Measurements from ENCODE around the gene CYB5R2.

Gene CYB5R2

GRCh38 chr11:7672960-7673723, at the start of gene CYB5R2:
Gene CYB5R2 (minus strand): TSS chr11:7673500. CDS start chr11:7672825, 675 bp downstream.
- no peak for DNase-seq (ENCODE audit: low spot score)
- FAIRE-seq: no peak

- no peak for DNase-seq (ENCODE audit: low spot score)
- FAIRE-seq: no peak
Measured at GRCh38 chr11:7714786-7715185, 41.5 kb upstream of the CYB5R2 start.

GRCh38 chr11:7706377-7706776, 33.1 kb upstream of the CYB5R2 start, which contains the start of gene OVCH2:
Gene OVCH2 (minus strand): TSS chr11:7706477. CDS start chr11:7706394, 83 bp downstream.
- DNase-seq (ENCODE audit: low spot score) (no peak), FAIRE-seq (no peak)

- DNase-seq (ENCODE audit: low spot score) (no peak), FAIRE-seq (no peak)
Measured at GRCh38 chr11:7703740-7704139, 30.4 kb upstream of the CYB5R2 start.

GRCh38 chr11:7696424-7696823, 23.1 kb upstream of the CYB5R2 start:
- FAIRE-seq (no peak), DNase-seq (ENCODE audit: low spot score) (no peak)

GRCh38 chr11:7694235-7694634, 20.9 kb upstream of the CYB5R2 start:
- FAIRE-seq: no peak

GRCh38 chr11:7692426-7692825, 19.1 kb upstream of the CYB5R2 start:
- no peak for FAIRE-seq
- DNase-seq (ENCODE audit: low spot score): no peak

More at GRCh38 chr11:7694235-7694634, 20.9 kb upstream of the CYB5R2 start:
- no peak for DNase-seq (ENCODE audit: low spot score)

- DNase-seq (ENCODE audit: low spot score) (no peak), FAIRE-seq (no peak)
Measured at GRCh38 chr11:7691759-7692350, 18.6 kb upstream of the CYB5R2 start.

- DNase-seq (ENCODE audit: low spot score): no peak
- FAIRE-seq: no peak
Measured at GRCh38 chr11:7690648-7691047, 17.3 kb upstream of the CYB5R2 start.

- FAIRE-seq: no peak
- no peak for DNase-seq (ENCODE audit: low spot score)
Measured at GRCh38 chr11:7689239-7689638, 15.9 kb upstream of the CYB5R2 start.

- FAIRE-seq (no peak), DNase-seq (ENCODE audit: low spot score) (peak; percentile 36)
Measured at GRCh38 chr11:7688238-7688826, 15.0 kb upstream of the CYB5R2 start.

GRCh38 chr11:7687386-7687785, 14.1 kb upstream of the CYB5R2 start:
- no peak for DNase-seq (ENCODE audit: low spot score)
- FAIRE-seq: no peak

- DNase-seq (ENCODE audit: low spot score) (no peak), FAIRE-seq (no peak)
Measured at GRCh38 chr11:7686761-7687160, 13.5 kb upstream of the CYB5R2 start.

GRCh38 chr11:7683571-7683970, 10.3 kb upstream of the CYB5R2 start:
- DNase-seq (ENCODE audit: low spot score): no peak
- no peak for FAIRE-seq

- DNase-seq (ENCODE audit: low spot score) (no peak), FAIRE-seq (no peak)
Measured at GRCh38 chr11:7677796-7678201, 4.5 kb upstream of the CYB5R2 start.

- no peak for FAIRE-seq
Measured at GRCh38 chr11:7677071-7677470, 3.8 kb upstream of the CYB5R2 start.

GRCh38 chr11:7675631-7676030, 2.3 kb upstream of the CYB5R2 start:
- DNase-seq (ENCODE audit: low spot score) (no peak), FAIRE-seq (no peak)

More at GRCh38 chr11:7677071-7677470, 3.8 kb upstream of the CYB5R2 start:
- DNase-seq (ENCODE audit: low spot score): no peak

GRCh38 chr11:7673724-7674434, 579 bp upstream of the CYB5R2 start:
- FAIRE-seq (no peak), DNase-seq (ENCODE audit: low spot score) (no peak)

- DNase-seq (ENCODE audit: low spot score) (no peak), FAIRE-seq (peak; percentile 5)
Measured at GRCh38 chr11:7672276-7672959, 882 bp downstream of the CYB5R2 start.

GRCh38 chr11:7671347-7672215, 1.7 kb downstream of the CYB5R2 start:
- DNase-seq (ENCODE audit: low spot score) (no peak), FAIRE-seq (no peak)
